SK-N-SH treated with all-trans-retinoic acid at 6 μM for 48 hours (cell line): Measurements from ENCODE around the gene ZFAND2B.

Source experiments
- ATAC-seq: fragments of 200-7000 bp; cut with Tn5 transposase; 3 replicates; pipeline ENCODE4 v1.9.1; 2020; ENCODE audit warnings: mild to moderate bottlenecking, moderate library complexity
- ARNTL ChIP-seq: fragments of 450-650 bp; formaldehyde crosslinking; IDR thresholded peaks from 2 replicates; pipeline ENCODE4 v1.5.0; 2020; ENCODE audit warnings: low read depth, mild to moderate bottlenecking, moderate library complexity, borderline replicate concordance
- BACH2 ChIP-seq: fragments of 250-450 bp; sonication (Bioruptor Pico); IDR thresholded peaks from 2 replicates; pipeline ENCODE4 v1.9.0; 2021; ENCODE audit warnings: mild to moderate bottlenecking, borderline replicate concordance
- CREB5 ChIP-seq: fragments of 250-450 bp; sonication (Bioruptor Pico); IDR thresholded peaks from 2 replicates; pipeline ENCODE4 v1.5.1; 2020; ENCODE audit warnings: low read depth, mild to moderate bottlenecking, moderate library complexity
- CSDC2 ChIP-seq: fragments of 250-450 bp; sonication (Bioruptor Pico); IDR thresholded peaks from 2 replicates; pipeline ENCODE4 v1.5.0; 2020; ENCODE audit warnings: mild to moderate bottlenecking, moderate library complexity
- CSRNP3 ChIP-seq: fragments of 250-450 bp; sonication (Bioruptor Pico); IDR thresholded peaks from 2 replicates; pipeline ENCODE4 v1.5.1; 2021; ENCODE audit warnings: mild to moderate bottlenecking, moderate library complexity
- ESRRG ChIP-seq: fragments of 250-450 bp; sonication (Bioruptor Pico); IDR thresholded peaks from 2 replicates; pipeline ENCODE4 v1.6.1; 2021; ENCODE audit warnings: mild to moderate bottlenecking
- GLIS3 ChIP-seq: fragments of 250-450 bp; sonication (Bioruptor Pico); IDR thresholded peaks from 2 replicates; pipeline ENCODE4 v1.5.0; 2020; ENCODE audit warnings: mild to moderate bottlenecking, moderate library complexity
- ISL1 ChIP-seq: fragments of 250-450 bp; sonication (Bioruptor Pico); IDR thresholded peaks from 2 replicates; pipeline ENCODE4 v2.1.2; 2022; ENCODE audit warnings: mild to moderate bottlenecking, moderate library complexity
- OSR1 ChIP-seq: fragments of 250-450 bp; sonication (Bioruptor Pico); IDR thresholded peaks from 2 replicates; pipeline ENCODE4 v1.8.0; 2022; ENCODE audit warnings: moderate library complexity, mild to moderate bottlenecking, inconsistent platforms
- POU6F1 ChIP-seq: fragments of 250-450 bp; sonication (Bioruptor Pico); IDR thresholded peaks from 2 replicates; pipeline ENCODE4 v1.8.0; 2021; ENCODE audit warnings: low read depth, mild to moderate bottlenecking, moderate library complexity, borderline replicate concordance
- PPARA ChIP-seq: fragments of 250-450 bp; sonication (Bioruptor Pico); IDR thresholded peaks from 2 replicates; pipeline ENCODE4 v1.5.0; 2020; ENCODE audit warnings: mild to moderate bottlenecking, borderline replicate concordance
- TCF4 ChIP-seq: fragments of 250-450 bp; sonication (Bioruptor Pico); IDR thresholded peaks from 2 replicates; pipeline ENCODE4 v1.8.0; 2021; ENCODE audit warnings: mild to moderate bottlenecking, moderate library complexity, borderline replicate concordance
- TOX ChIP-seq: fragments of 250-450 bp; sonication (Bioruptor Pico); IDR thresholded peaks from 2 replicates; pipeline ENCODE4 v1.8.0; 2021; ENCODE audit warnings: mild to moderate bottlenecking, moderate library complexity, borderline replicate concordance
- TSHZ2 ChIP-seq: fragments of 250-450 bp; sonication (Bioruptor Pico); IDR thresholded peaks from 2 replicates; pipeline ENCODE4 v1.5.0; 2020; ENCODE audit warnings: mild to moderate bottlenecking, moderate library complexity
- ZC3H10 ChIP-seq: fragments of 250-450 bp; sonication (Bioruptor Pico); IDR thresholded peaks from 2 replicates; pipeline ENCODE4 v1.5.1; 2021; ENCODE audit warnings: mild to moderate bottlenecking, moderate library complexity
- ZFP3 ChIP-seq: fragments of 250-450 bp; sonication (Bioruptor Pico); IDR thresholded peaks from 2 replicates; pipeline ENCODE4 v1.5.0; 2020; ENCODE audit warnings: mild to moderate bottlenecking, moderate library complexity
- ZFP30 ChIP-seq: fragments of 450-650 bp; formaldehyde crosslinking; IDR thresholded peaks from 2 replicates; pipeline ENCODE4 v1.5.0; 2022; ENCODE audit warnings: mild to moderate bottlenecking, moderate library complexity
- ZNF565 ChIP-seq: fragments of 450-650 bp; formaldehyde crosslinking; conservative IDR thresholded peaks from 2 replicates; pipeline ENCODE4 v1.5.0; 2020; ENCODE audit warnings: low read depth, mild to moderate bottlenecking, moderate library complexity
- ZNF70 ChIP-seq: fragments of 450-650 bp; formaldehyde crosslinking; IDR thresholded peaks from 2 replicates; pipeline ENCODE4 v1.5.0; 2020; ENCODE audit warnings: mild to moderate bottlenecking, moderate library complexity
- ZNF8 ChIP-seq: fragments of 450-650 bp; formaldehyde crosslinking; IDR thresholded peaks from 2 replicates; pipeline ENCODE4 v1.5.0; 2020; ENCODE audit warnings: mild to moderate bottlenecking, moderate library complexity

The ZFAND2B gene

GRCh38 chr2:219186754-219187456 is 19.7 kb upstream of the ZFAND2B start:
- no peak; the same call in 2 of the 3 replicates for ATAC-seq

GRCh38 chr2:219197388-219197787 is 9.2 kb upstream of the ZFAND2B start:
- TF ChIP-seq ESRRG (CRISPR knock-in tag): no peak
- no peak for TF ChIP-seq TCF4 (CRISPR knock-in tag)
- TF ChIP-seq CSDC2 (CRISPR knock-in tag): no peak
- no peak for TF ChIP-seq ARNTL
- no peak for TF ChIP-seq ZFP3
- no peak for TF ChIP-seq PPARA (CRISPR knock-in tag)
- no peak for TF ChIP-seq TOX
- TF ChIP-seq TSHZ2 (CRISPR knock-in tag): no peak
- no peak for TF ChIP-seq CSRNP3
- no peak for ATAC-seq

More at GRCh38 chr2:219186754-219187456, 19.7 kb upstream of the ZFAND2B start:
- TF ChIP-seq ZNF70 (CRISPR knock-in tag): no peak
- no peak for TF ChIP-seq ZFP30 (CRISPR knock-in tag)
- no peak for TF ChIP-seq POU6F1 (CRISPR knock-in tag)
- TF ChIP-seq TOX: no peak
- no peak for TF ChIP-seq ZFP3
- TF ChIP-seq TCF4 (CRISPR knock-in tag): no peak
- TF ChIP-seq CREB5 (CRISPR knock-in tag): no peak
- TF ChIP-seq ISL1 (CRISPR knock-in tag): no peak
- no peak for TF ChIP-seq GLIS3 (CRISPR knock-in tag)
- no peak for TF ChIP-seq BACH2
- no peak for TF ChIP-seq ZC3H10 (CRISPR knock-in tag)
- TF ChIP-seq CSRNP3: no peak
- TF ChIP-seq ZNF565 (CRISPR knock-in tag): no peak
- no peak for TF ChIP-seq ZNF8
- TF ChIP-seq TSHZ2 (CRISPR knock-in tag): no peak
- TF ChIP-seq ESRRG (CRISPR knock-in tag): no peak
- no peak for TF ChIP-seq OSR1
